Upper lobe of left lung (tissue), 4 donors: ENCODE data around the gene ARPP19.

ENCODE experiments used
- CTCF ChIP-seq, 6 experiments: fragments of 450-650 bp in 4 of 6; fragments of 200-600 bp in 2 of 6; sonication (generic) in 2 of 6; IDR thresholded peaks; one replicate each; pipeline ENCODE4 v1.5.1; 2016 to 2019; ENCODE audit warnings: antibody characterized with exemption in 6 of 6
- POLR2AphosphoS5 ChIP-seq, 2 donors: sonication (generic); formaldehyde crosslinking; IDR thresholded peaks; one replicate each; pipeline ENCODE4 v1.5.1; 2017; ENCODE audit warnings: antibody characterized with exemption in 2 of 2

GRCh38 chr15:52559575-52559974, 9.3 kb downstream of the ARPP19 start:
- TF ChIP-seq CTCF (IDR thresholded peaks at IDR 0.05), result no peak
- no peak for TF ChIP-seq POLR2AphosphoS5 (IDR thresholded peaks at IDR 0.05)
